H1 (cell line): Measurements from ENCODE around the gene AMZ1. TPM values are rescaled to one million over a fixed set of nuclear protein-coding genes. Genes with fewer than 3 reads are reported as not detected.

ENCODE experiments used
- CTCF ChIA-PET: fragments of 300-600 bp; sonication (Branson Sonifier 250); formaldehyde crosslinking; loops from one replicate; lab custom pipeline; 2021; ENCODE audit not compliant: partially characterized antibody; lab: Charles Lee
- POLR2A ChIA-PET: fragments of 300-600 bp; sonication (Branson Sonifier 250); formaldehyde crosslinking; loops from one replicate; lab custom pipeline; 2021; ENCODE audit warnings: inconsistent platforms; ENCODE audit not compliant: partially characterized antibody; lab: Charles Lee
- DNase-seq, 2 experiments: peaks; one replicate each; pipeline versions ENCODE4 v3.0.0 to v3.0.0-alpha.2; 2010 to 2022; ENCODE audit warnings: low spot score in 2 of 2, low read depth in 1 of 2, mixed read lengths in 1 of 2
- FAIRE-seq: peaks from 2 replicates; lab custom pipeline; 2011; peaks lifted over from hg19 to GRCh38; lab: Jason Lieb, UNC
- H2AFZ ChIP-seq: 2 replicates; pipeline ENCODE4 v1.8.1; 2012; ENCODE audit warnings: low read length, inconsistent platforms
- H2AK5ac ChIP-seq: 2 replicates; pipeline ENCODE4 v1.6.1; 2013; ENCODE audit warnings: low read depth, low read length
- H2BK120ac ChIP-seq: replicated peaks from 2 replicates; pipeline ENCODE3; 2013; ENCODE audit warnings: low read depth, low read length, inconsistent platforms
- H2BK12ac ChIP-seq: 2 replicates; pipeline ENCODE4 v1.6.1; 2013; ENCODE audit warnings: low read depth, low read length
- H2BK15ac ChIP-seq: 2 replicates; pipeline ENCODE4 v1.6.1; 2013; ENCODE audit warnings: low read length
- H2BK20ac ChIP-seq: 2 replicates; pipeline ENCODE4 v1.6.1; 2013; ENCODE audit warnings: low read length
- H2BK5ac ChIP-seq: 2 replicates; pipeline ENCODE4 v1.6.1; 2013; ENCODE audit warnings: low read depth, low read length
- H3K14ac ChIP-seq: 2 replicates; pipeline ENCODE4 v1.6.1; 2013; ENCODE audit warnings: inconsistent platforms; ENCODE audit not compliant: insufficient read length
- H3K18ac ChIP-seq: 2 replicates; pipeline ENCODE4 v1.6.1; 2013; ENCODE audit warnings: low read length; ENCODE audit errors: extremely low read depth
- H3K23ac ChIP-seq: 2 replicates; pipeline ENCODE4 v1.6.1; 2013; ENCODE audit warnings: inconsistent platforms; ENCODE audit not compliant: insufficient read length
- H3K23me2 ChIP-seq: 2 replicates; pipeline ENCODE4 v1.6.1; 2013; ENCODE audit warnings: low read depth, low read length
- H3K27ac ChIP-seq: 2 replicates; pipeline ENCODE4 v1.6.1; 2011; ENCODE audit warnings: low read depth, low read length, inconsistent platforms
- H3K27me3 ChIP-seq, 4 experiments: replicated peaks in 1 of 4; 1 replicate in 1 of 4; 2 replicates in 3 of 4; pipeline versions ENCODE4 v1.6.1 to v1.8.1; 2011 to 2013; ENCODE audit warnings: low read length in 3 of 4, mild to moderate bottlenecking in 3 of 4, inconsistent platforms in 2 of 4, mixed read lengths in 2 of 4, moderate library complexity in 1 of 4; ENCODE audit not compliant: control insufficient read depth in 3 of 4, insufficient read depth in 3 of 4; ENCODE audit errors: extremely low read depth in 1 of 4
- H3K36me3 ChIP-seq, 4 experiments: 2 replicates each; pipeline versions ENCODE4 v1.6.1 to v1.8.1; 2011 to 2013; ENCODE audit warnings: mild to moderate bottlenecking in 4 of 4, low read length in 3 of 4, moderate library complexity in 2 of 4, control low read depth in 1 of 4, inconsistent platforms in 1 of 4; ENCODE audit not compliant: insufficient read depth in 4 of 4, control insufficient read depth in 2 of 4
- H3K4ac ChIP-seq: replicated peaks from 2 replicates; pipeline ENCODE3; 2013; ENCODE audit warnings: low read length, low read depth, mixed read lengths, inconsistent platforms; ENCODE audit not compliant: insufficient read length
- H3K4me1 ChIP-seq, 4 experiments: replicated peaks in 1 of 4; 1 replicate in 1 of 4; 2 replicates in 3 of 4; pipeline versions ENCODE4 v1.6.1 to v1.8.1; 2011 to 2013; ENCODE audit warnings: low read length in 3 of 4, inconsistent platforms in 2 of 4, mixed read lengths in 1 of 4; ENCODE audit not compliant: insufficient read depth in 4 of 4, control insufficient read depth in 3 of 4
- H3K4me2 ChIP-seq, 2 experiments: 2 replicates each; pipeline versions ENCODE4 v1.6.1 to v1.8.1; 2011 to 2013; ENCODE audit warnings: low read depth in 2 of 2, low read length in 2 of 2, control low read depth in 1 of 2, inconsistent platforms in 1 of 2, mild to moderate bottlenecking in 1 of 2; ENCODE audit not compliant: insufficient read depth in 1 of 2
- H3K4me3 ChIP-seq, 4 experiments: fragments of 200-600, 300-600 bp in 1 of 4; sonication (generic), shearing (Covaris generic), sonication (Bioruptor Twin) in 1 of 4; 2 replicates each; pipeline versions ENCODE4 v1.5.1 to v1.8.1; 2011 to 2016; ENCODE audit warnings: low read length in 4 of 4, low read depth in 3 of 4, control low read depth in 2 of 4, inconsistent platforms in 2 of 4, mild to moderate bottlenecking in 2 of 4, mixed read lengths in 1 of 4, moderate library complexity in 1 of 4; ENCODE audit not compliant: insufficient read depth in 2 of 4; ENCODE audit errors: extremely low read depth in 1 of 4
- H3K56ac ChIP-seq: replicated peaks from 2 replicates; pipeline ENCODE3; 2013; ENCODE audit warnings: low read depth, mild to moderate bottlenecking, mixed read lengths, low read length, inconsistent platforms; ENCODE audit not compliant: insufficient read length
- H3K79me1 ChIP-seq: 2 replicates; pipeline ENCODE4 v1.6.1; 2013; ENCODE audit warnings: low read depth, low read length, control low read depth
- H3K79me2 ChIP-seq, 2 experiments: 2 replicates each; pipeline versions ENCODE4 v1.6.1 to v1.8.1; 2012 to 2013; ENCODE audit warnings: low read length in 2 of 2, mild to moderate bottlenecking in 2 of 2, inconsistent platforms in 1 of 2; ENCODE audit not compliant: insufficient read depth in 2 of 2, control insufficient read depth in 1 of 2
- H3K9ac ChIP-seq, 4 experiments: replicated peaks in 1 of 4; 1 replicate in 1 of 4; 2 replicates in 3 of 4; pipeline versions ENCODE4 v1.6.1 to v1.8.1; 2011 to 2013; ENCODE audit warnings: low read depth in 3 of 4, low read length in 3 of 4, control low read depth in 2 of 4, mild to moderate bottlenecking in 2 of 4, moderate library complexity in 2 of 4, inconsistent platforms in 1 of 4; ENCODE audit errors: extremely low read depth in 1 of 4
- H3K9me3 ChIP-seq, 2 experiments: 2 replicates each; pipeline versions ENCODE4 v1.6.1 to v1.8.1; 2012 to 2013; ENCODE audit warnings: mild to moderate bottlenecking in 2 of 2, moderate library complexity in 2 of 2, control low read depth in 1 of 2, inconsistent platforms in 1 of 2, low read depth in 1 of 2, low read length in 1 of 2, mixed read lengths in 1 of 2; ENCODE audit not compliant: insufficient read depth in 2 of 2
- H4K20me1 ChIP-seq, 2 experiments: replicated peaks in 1 of 2; 2 replicates each; pipeline versions ENCODE3 to v1.8.1; 2011 to 2013; ENCODE audit warnings: inconsistent platforms in 2 of 2, low read length in 2 of 2, mild to moderate bottlenecking in 1 of 2; ENCODE audit not compliant: insufficient read depth in 2 of 2, control insufficient read depth in 1 of 2
- H4K5ac ChIP-seq: 2 replicates; pipeline ENCODE4 v1.6.1; 2013; ENCODE audit warnings: low read length, low read depth, mixed read lengths, inconsistent platforms; ENCODE audit not compliant: insufficient read length
- H4K8ac ChIP-seq: 2 replicates; pipeline ENCODE4 v1.8.0; 2013; ENCODE audit warnings: mild to moderate bottlenecking, moderate library complexity, low read length, inconsistent platforms; ENCODE audit not compliant: insufficient read depth; ENCODE audit errors: extremely low read depth
- H4K91ac ChIP-seq: replicated peaks from 2 replicates; pipeline ENCODE3; 2013; ENCODE audit warnings: low read length, mixed read lengths, inconsistent platforms; ENCODE audit not compliant: insufficient read length
- BACH1 ChIP-seq: IDR thresholded peaks from 2 replicates; pipeline ENCODE4 v1.6.1; 2012; ENCODE audit warnings: low read length, improper control_type of control experiment
- BCL11A ChIP-seq, 2 experiments: IDR thresholded peaks; one replicate each; pipeline ENCODE4 v1.6.1; 2011; ENCODE audit warnings: low read depth in 2 of 2, low read length in 2 of 2, mild to moderate bottlenecking in 2 of 2
- EP300 ChIP-seq, 2 experiments: IDR thresholded peaks; 1 replicate in 1 of 2; 2 replicates in 1 of 2; pipeline ENCODE4 v1.6.1; 2011 to 2012; ENCODE audit warnings: low read depth in 2 of 2, low read length in 2 of 2, mild to moderate bottlenecking in 2 of 2, borderline replicate concordance in 1 of 2, inconsistent platforms in 1 of 2, moderate library complexity in 1 of 2
- GTF2F1 ChIP-seq: IDR thresholded peaks from 2 replicates; pipeline ENCODE4 v1.6.1; 2012; ENCODE audit warnings: low read depth, low read length, improper control_type of control experiment, borderline replicate concordance
- KDM4A ChIP-seq: IDR thresholded peaks from one replicate; pipeline ENCODE4 v1.7.1; 2012; ENCODE audit warnings: low read depth, mild to moderate bottlenecking, moderate library complexity, low read length, inconsistent platforms; ENCODE audit not compliant: severe bottlenecking
- SAP30 ChIP-seq: fragments of 300-600 bp; sonication (generic); IDR thresholded peaks from 2 replicates; pipeline ENCODE4 v1.7.1; 2012; ENCODE audit warnings: low read length, moderate library complexity, mild to moderate bottlenecking, inconsistent platforms; ENCODE audit not compliant: insufficient read depth, insufficient replicate concordance
- SP2 ChIP-seq: IDR thresholded peaks from 2 replicates; pipeline ENCODE4 v1.6.1; 2012; ENCODE audit warnings: mild to moderate bottlenecking, low read length, inconsistent platforms
- YY1 ChIP-seq: IDR thresholded peaks from 2 replicates; pipeline ENCODE4 v1.6.1; 2011; ENCODE audit warnings: low read depth, mild to moderate bottlenecking, low read length
- WGBS, 2 experiments: shearing (Covaris generic) in 1 of 2; methylation state at CpG; one replicate each; pipeline versions ENCODE4 v1.1.6 to v1.1.7; 2013 to 2015; ENCODE audit warnings: low lambda C conversion rate in 2 of 2, mixed read lengths in 2 of 2, inconsistent platforms in 1 of 2, low coverage in 1 of 2, missing lambda C conversion rate in 1 of 2; ENCODE audit not compliant: insufficient replicate concordance in 2 of 2, insufficient coverage in 1 of 2, insufficient read length in 1 of 2; ENCODE audit errors: extremely low coverage in 1 of 2, missing lambda C conversion rate in 1 of 2; 5-methylcytosine and 5-hydroxymethylcytosine counted together
- polyA plus RNA-seq, 7 experiments: library from polyadenylated mRNA; depleted of rRNA in 3 of 7; stranded (reverse) in 5 of 7; unstranded in 2 of 7; fragments of >200 nt in 5 of 7; fragments of 200-250 nt in 2 of 7; gene quantifications; 1 replicate in 5 of 7; 2 replicates in 1 of 7; 4 replicates in 1 of 7; pipeline versions ENCODE4 v1.2.1 to v1.2.3, GENCODE V29; 2011 to 2013; ENCODE audit warnings: missing spikeins in 2 of 7, mixed read lengths in 2 of 7
- total RNA-seq: library from RNA; stranded (reverse); fragmentation: NEBNext Ultra II Directional; extraction: Animal tissue kit (Norgen Biotek cat#: 25700); gene quantifications from 2 replicates; pipeline ENCODE4 v1.2.1, GENCODE V29; 2021

The AMZ1 gene
- total and polyA plus RNA-seq, 2 of the 8 experiments (the other 6 are each of a cell fraction or from before 2014, with no cell fraction given), result 0.59 to 1.4 TPM

DNA sequence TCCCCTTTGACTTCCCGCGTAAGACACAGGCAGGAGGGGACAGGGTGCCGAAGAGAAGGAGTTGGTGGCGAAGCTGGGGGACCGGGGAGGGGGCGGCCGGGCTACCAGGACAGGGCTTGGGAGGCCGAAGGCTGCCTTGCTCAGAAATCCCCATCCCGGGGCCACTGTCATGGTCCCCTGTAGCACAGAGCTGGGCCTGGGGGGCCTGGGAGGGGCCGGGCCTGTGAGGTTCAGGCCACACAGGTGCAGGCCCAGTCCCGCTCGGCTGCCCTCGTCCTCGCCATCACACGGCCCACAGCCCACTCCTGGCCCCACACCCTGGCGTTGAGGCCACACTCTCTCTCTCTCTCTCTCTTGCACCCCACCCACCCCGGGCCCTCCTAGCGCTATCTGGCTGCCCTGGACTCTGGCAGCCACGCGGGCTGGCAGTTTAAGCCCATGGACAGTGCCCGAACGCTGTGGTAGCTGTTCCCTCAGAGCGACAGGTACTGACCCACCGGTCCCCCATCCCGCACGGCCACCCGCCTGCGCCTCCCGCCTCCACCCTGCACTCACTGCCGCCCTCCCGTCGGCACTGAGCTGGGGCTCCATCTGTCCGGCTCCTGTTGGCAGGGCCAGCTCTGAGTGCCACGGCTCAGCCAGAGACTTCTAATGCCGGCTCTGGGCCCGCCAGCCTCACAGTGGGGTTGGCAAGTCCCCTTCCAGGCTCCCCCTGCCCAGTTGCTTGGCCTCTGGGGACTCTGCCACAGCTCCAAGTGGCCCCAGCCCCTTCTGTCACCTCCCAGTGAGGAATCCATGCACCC lies 28.2 kb upstream of the AMZ1 start:
- Histone ChIP-seq H3K4me2 (no peak overlapping the region), H3K9ac (no peak overlapping the region), H3K9me3 (no peaks in the 10 kb centered on the region), H3K4ac (no peak overlapping the region), H3K56ac (no peak overlapping the region), H2AK5ac (no peak overlapping the region), H3K18ac (no peak overlapping the region), H3K79me1 (peaks cover 3% of the 10 kb centered on the region; the same call in 1 of the 2 replicates), H3K4me3 (no peak overlapping the region), H2BK12ac (no peak overlapping the region)
- FAIRE-seq (no peak), DNase-seq (no peak)
- TF ChIP-seq KDM4A (no peak), BACH1 (no peak), SP2 (no peak), GTF2F1 (no peak), EP300 (IDR thresholded peaks at IDR 0.05; ENCODE audit: borderline replicate concordance in 1 of 2, low read depth in 2 of 2, low read length in 2 of 2) (no peak), YY1 (no peak), BCL11A (IDR thresholded peaks at IDR 0.05; ENCODE audit: low read depth in 2 of 2, low read length in 2 of 2) (no peak), SAP30 (no peak)
- TF ChIP-seq, all 59 proteins: peak for 0
- Histone ChIP-seq H4K20me1 (peaks cover 0 to 22% of the 10 kb centered on the region in 2 experiments), H4K91ac (no peak overlapping the region), H2BK15ac (no peak overlapping the region), H2AFZ (no peak overlapping the region), H3K27me3 (no peaks in the 10 kb centered on the region; a peak in 2 of 7 replicates), H4K5ac (no peak overlapping the region), H3K27ac (no peak overlapping the region), H3K23me2 (peaks cover 5% of the 10 kb centered on the region; the same call in 1 of the 2 replicates), H3K23ac (no peak overlapping the region), H2BK5ac (no peak overlapping the region), H3K4me1 (peaks cover 0 to 4% (median under 1%) of the 10 kb centered on the region in 4 experiments; a peak in 2 of 7 replicates), H3K14ac (no peak overlapping the region), H2BK20ac (no peak overlapping the region), H3K36me3 (peaks cover 8 to 38% (median 16%) of the 10 kb centered on the region in 4 experiments; a peak in 7 of 8 replicates), H2BK120ac (no peak overlapping the region), H3K79me2 (no peaks in the 10 kb centered on the region), H4K8ac (no peak overlapping the region; the same call in 1 of the 2 replicates)
- WGBS, 2 experiments, result 95% methylated on average over 25 of the region's 36 CpGs; no CpG with 5 or more reads in 1 of the 2 experiments
- CTCF ChIA-PET, result interaction anchor here (0.7 to 4.0 kb wide), 25 partner anchors 9 to 236 kb away, joined by 3 to 27 read pairs (median 5); no protein-coding TSS in a partner anchor
- POLR2A ChIA-PET, result interaction anchor here (0.7 to 5.1 kb wide), 9 partner anchors 9 to 207 kb away, joined by 3 to 20 read pairs (median 4); partner anchors contain the start of gene TTYH3
